NCI-H2171 treated with DMSO at 0.1 percent for 48 hours (cell line): ENCODE data around the gene CD207.

ENCODE experiments used
- DNase-seq: peaks from one replicate; lab custom pipeline; 2025; lab: John Stamatoyannopoulos, UW

Gene CD207

DNA sequence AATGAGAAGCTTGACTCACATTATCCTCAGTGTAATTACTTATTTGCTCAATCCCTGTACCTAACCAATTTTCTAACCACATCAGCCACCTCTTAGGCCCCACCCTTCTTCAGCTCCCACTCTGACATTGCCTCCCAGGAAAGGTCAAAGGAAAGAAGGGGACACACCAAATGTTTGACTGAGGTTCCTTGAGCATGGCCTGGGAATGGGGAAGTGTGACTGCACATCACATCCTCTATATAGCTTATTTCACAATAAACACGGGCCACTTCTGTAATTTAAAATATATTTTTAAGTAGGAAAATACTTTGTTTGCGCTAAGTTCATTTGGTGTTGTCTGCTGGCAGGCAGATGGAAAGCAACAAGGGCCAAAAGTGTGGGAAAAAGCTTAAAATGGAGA lies 42.2 kb downstream of the CD207 start:
- no peak for DNase-seq

DNA sequence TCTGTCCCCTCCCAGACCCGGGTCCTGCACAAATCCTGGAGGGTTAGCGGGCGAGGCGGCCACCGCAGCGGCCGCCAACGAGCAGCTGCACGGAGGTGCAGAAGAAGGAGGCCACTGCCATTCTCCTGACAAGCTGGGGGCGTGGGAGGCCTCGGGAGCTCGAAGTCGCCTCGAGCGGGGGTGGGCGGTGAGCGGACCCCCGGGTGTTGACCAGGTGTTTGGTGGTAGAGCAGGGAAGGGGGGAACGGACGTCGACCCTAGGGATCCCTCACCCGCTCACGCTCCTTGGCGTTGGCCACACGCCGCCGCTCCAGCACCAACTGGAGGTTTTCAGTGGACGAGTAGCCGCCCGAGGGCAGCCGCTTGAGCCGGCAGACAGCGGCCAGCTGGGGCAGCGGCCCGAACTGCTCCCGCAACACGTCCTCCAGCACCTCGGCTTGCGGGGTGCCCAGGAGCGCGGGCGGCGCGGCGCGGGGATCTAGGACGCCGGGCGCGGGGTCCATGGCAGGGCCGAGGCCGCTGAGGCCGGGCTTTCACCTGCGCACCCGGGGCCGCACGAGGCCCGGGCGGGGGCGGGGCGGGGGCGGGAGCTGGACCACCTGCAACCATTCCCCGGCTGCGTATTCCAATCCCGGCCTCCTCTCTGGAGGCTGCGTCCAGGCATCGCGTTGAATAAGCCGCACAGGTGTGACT lies 45.3 kb downstream of the CD207 start, which contains the start of gene FIGLA:
TSS of gene FIGLA (minus strand) at position 508 of the 693 bp plus-strand sequence. CDS start at position 503, 5 bp downstream.
- no peak for DNase-seq

DNA sequence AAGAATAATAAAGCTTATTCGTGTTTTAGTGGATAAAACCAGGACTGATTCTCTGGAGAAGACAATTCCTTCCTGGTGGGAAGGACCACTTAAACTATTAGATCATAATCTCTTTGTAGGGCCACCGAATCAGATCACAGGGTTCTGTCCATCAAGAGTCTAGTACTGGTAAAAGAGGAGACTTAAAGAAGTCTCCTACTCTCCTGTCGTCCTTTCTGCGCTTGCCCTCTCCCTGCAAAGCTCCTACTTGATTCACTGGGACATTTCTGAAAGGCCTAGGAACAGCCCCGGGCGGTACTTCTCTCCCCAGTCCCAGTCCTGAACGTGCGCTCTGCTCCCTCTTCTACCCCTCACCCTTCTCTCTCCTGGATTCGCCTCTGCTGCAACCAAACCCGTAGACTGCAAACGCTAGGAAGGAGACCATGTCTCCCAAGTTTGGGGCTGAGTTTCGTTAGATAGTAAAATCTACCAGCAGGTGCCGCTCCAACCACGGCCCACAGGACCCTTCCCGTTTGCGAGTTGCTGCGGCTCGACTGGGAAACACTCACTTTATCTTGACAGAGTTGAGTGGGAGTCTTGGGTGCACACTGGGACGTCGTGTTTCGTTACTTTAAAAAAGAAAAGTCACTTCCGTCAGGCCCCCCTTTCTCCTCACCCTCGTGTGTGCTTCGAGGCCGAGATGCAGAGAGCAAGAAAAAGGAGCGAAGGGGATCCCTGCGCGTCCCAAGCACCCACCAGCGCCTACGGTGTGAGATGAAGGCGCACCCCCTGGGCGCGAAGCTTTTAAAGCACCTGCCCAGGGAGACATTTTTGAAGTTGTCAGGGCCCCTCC lies 46.1 kb downstream of the CD207 start:
- DNase-seq = peak; percentile 56

DNA sequence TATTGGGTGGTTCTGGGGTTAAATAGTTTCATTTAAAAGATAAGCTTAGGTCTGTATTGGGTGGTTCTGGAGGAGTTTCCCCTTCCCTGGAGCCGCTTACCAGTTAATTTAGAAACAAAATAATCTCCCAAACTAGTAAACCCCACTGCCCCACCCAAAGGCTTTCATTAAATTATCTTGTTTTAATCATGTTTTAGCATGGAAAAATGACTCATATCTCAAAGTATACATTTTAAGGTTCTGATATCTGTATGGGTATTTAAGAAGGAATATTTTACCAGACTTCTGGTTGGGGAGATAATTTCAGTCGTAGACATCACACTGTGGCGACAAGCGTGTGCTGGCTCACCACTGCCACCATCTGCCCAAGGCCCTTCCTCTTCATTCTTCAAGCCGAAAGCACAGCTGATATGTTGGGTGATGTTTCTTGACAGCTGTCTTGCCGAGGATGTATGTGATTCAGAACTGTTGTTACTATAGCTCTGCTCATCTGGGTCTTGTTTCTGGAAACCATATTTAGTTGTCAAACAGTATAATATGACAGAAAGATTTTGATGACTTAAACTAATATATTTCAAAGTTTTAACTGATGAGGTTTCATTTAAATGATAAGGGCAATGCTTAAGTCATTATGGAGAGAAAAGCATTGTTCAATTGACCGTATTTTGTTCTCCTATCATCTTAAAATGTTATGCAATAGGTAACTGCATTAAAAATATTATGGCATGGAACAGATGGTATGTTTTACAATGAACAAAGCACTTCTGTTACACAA lies 50.3 kb downstream of the CD207 start:
- DNase-seq = peak; percentile 74

DNA sequence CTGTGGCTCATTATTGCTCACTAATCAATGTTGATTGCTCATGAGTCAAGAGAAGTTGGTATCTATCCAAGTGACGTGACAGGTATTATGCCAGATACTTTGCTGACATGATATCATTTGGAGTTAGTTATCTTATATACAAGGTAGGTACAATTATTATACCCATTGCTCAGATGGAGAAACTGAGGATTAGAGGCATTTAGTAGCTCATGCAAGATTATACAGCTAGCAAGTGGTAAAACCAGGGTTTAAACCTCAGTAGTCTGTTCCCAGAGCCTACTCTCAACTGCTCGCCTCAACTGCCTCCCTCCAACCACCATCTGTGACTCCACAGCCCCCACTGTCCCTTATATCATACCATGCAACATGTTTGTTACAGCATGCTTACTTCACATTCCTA lies 51.3 kb downstream of the CD207 start:
- DNase-seq = no peak
